Hepatocyte (in vitro differentiated cells): ENCODE measurements around the gene PAX6. TPM values are rescaled to one million over a fixed set of nuclear protein-coding genes. Genes with fewer than 3 reads are reported as not detected.

Experiments used
- DNase-seq: peaks from one replicate; pipeline ENCODE4 v3.0.0-alpha.2; 2016; ENCODE audit warnings: low spot score
- H2AFZ ChIP-seq: fragments of 200-600 bp; sonication (generic); 2 replicates; pipeline ENCODE4 v1.6.0; 2016; ENCODE audit warnings: antibody characterized with exemption, mild to moderate bottlenecking
- H3K27ac ChIP-seq: fragments of 200-600 bp; sonication (generic); 2 replicates; pipeline ENCODE4 v1.5.1; 2016; ENCODE audit warnings: mild to moderate bottlenecking
- H3K27me3 ChIP-seq: fragments of 200-600 bp; sonication (generic); 2 replicates; pipeline ENCODE4 v1.6.1; 2016
- H3K36me3 ChIP-seq: fragments of 200-600 bp; sonication (generic); replicated peaks from 2 replicates; pipeline ENCODE4 v1.5.1; 2016; ENCODE audit warnings: low read depth; ENCODE audit not compliant: insufficient read depth
- H3K4me1 ChIP-seq: fragments of 200-600 bp; sonication (generic); 2 replicates; pipeline ENCODE4 v1.5.1; 2016; ENCODE audit warnings: mild to moderate bottlenecking, moderate library complexity; ENCODE audit not compliant: insufficient read depth
- H3K4me2 ChIP-seq: fragments of 200-600 bp; sonication (generic); 2 replicates; pipeline ENCODE4 v1.6.0; 2016
- H3K4me3 ChIP-seq: fragments of 200-600 bp; sonication (generic); 2 replicates; pipeline ENCODE4 v1.5.1; 2016; ENCODE audit warnings: mild to moderate bottlenecking
- H3K79me2 ChIP-seq: fragments of 200-600 bp; sonication (generic); 2 replicates; pipeline ENCODE4 v1.6.0; 2017; ENCODE audit warnings: mild to moderate bottlenecking
- H3K9me2 ChIP-seq: fragments of 200-600 bp; sonication (generic); replicated peaks from 2 replicates; pipeline ENCODE4 v1.6.0; 2017; ENCODE audit warnings: mild to moderate bottlenecking; ENCODE audit not compliant: insufficient read depth
- H3K9me3 ChIP-seq: fragments of 200-600 bp; sonication (generic); 2 replicates; pipeline ENCODE4 v1.5.1; 2016; ENCODE audit warnings: low read depth, mild to moderate bottlenecking
- H4K20me1 ChIP-seq: fragments of 200-600 bp; sonication (generic); 2 replicates; pipeline ENCODE4 v1.6.0; 2016; ENCODE audit warnings: mild to moderate bottlenecking; ENCODE audit not compliant: insufficient read depth, poor library complexity, severe bottlenecking
- EZH2 ChIP-seq: fragments of 200-600 bp; sonication (generic); IDR thresholded peaks from 2 replicates; pipeline ENCODE4 v1.6.1; 2016; ENCODE audit warnings: antibody characterized with exemption, mild to moderate bottlenecking, borderline replicate concordance
- EZH2phosphoT487 ChIP-seq: fragments of 200-600 bp; sonication (generic); IDR thresholded peaks from one replicate; pipeline ENCODE4 v1.6.1; 2018; ENCODE audit warnings: antibody characterized with exemption, mild to moderate bottlenecking, low read depth, moderate library complexity; ENCODE audit not compliant: unreplicated experiment, severe bottlenecking
- WGBS: methylation state at CpG from one replicate; pipeline ENCODE4 v1.1.6; 2016; ENCODE audit warnings: low lambda C conversion rate; ENCODE audit errors: missing lambda C conversion rate; 5-methylcytosine and 5-hydroxymethylcytosine counted together
- polyA plus RNA-seq: library from polyadenylated mRNA; unstranded; fragments of >200 nt; fragmentation: Nextera tagmentation; extraction: Ambion mirVana; gene quantifications from 2 replicates; pipeline ENCODE4 v1.2.1, GENCODE V29; 2016
- total RNA-seq: library from RNA; depleted of rRNA; stranded (reverse); fragments of >200 nt; gene quantifications from 2 replicates; pipeline ENCODE4 v1.2.3, GENCODE V29; 2014
- TF ChIP-seq, protein P1 (sequence below): fragments of 200-600 bp; sonication (generic); IDR thresholded peaks from 2 replicates; pipeline ENCODE4 v1.5.1; 2016; ENCODE audit warnings: antibody characterized with exemption, mild to moderate bottlenecking; ENCODE audit not compliant: poor library complexity

PAX6 gene
- total and polyA plus RNA-seq, 2 experiments from 2014 or later = 0.21 to 0.70 TPM

DNA sequence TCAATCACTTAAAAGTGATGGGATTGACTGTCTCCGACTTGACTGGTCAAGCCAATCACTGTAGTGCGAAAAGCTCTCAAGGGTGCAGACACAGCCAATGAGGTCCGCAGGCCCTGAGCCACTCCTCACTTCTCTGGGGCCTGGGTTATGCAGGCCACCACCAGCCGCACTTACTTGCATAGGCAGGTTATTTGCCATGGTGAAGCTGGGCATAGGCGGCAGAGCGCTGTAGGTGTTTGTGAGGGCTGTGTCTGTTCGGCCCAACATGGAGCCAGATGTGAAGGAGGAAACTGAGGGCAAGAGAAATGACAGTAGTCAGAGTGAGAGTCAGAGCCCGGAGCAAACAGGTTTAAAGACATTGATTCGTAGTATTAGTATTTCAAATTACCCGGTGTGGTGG lies 17.9 kb downstream of the PAX6 start:
- 91% methylated on average over 10 of the region's 10 CpGs for WGBS
- H3K27me3 ChIP-seq = peaks cover 71% of the 10 kb centered on the region
- H3K36me3 ChIP-seq = no peaks in the 10 kb centered on the region

DNA sequence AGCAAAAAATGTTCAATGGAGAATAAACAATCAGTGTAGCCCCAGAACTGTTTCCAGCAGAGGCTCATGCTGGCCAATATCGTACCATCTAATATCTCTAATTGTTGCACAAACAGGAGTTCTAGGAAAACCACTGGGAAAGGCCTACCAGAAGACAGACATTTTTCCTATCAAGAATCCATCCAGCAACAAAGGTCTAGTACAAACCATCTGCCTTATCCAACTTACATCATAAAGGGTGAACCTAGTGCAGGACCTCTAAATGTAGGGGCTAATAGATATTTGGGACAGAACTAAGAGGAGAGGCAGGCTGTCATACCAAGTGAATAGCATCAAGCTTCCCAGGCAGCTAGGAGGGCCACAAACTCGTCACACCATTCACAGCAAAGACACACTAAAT lies 18.7 kb downstream of the PAX6 start:
- no peak for DNase-seq
- no peak for TF ChIP-seq EZH2
- TF ChIP-seq EZH2phosphoT487 = no peak
- TF ChIP-seq, protein P1, sequence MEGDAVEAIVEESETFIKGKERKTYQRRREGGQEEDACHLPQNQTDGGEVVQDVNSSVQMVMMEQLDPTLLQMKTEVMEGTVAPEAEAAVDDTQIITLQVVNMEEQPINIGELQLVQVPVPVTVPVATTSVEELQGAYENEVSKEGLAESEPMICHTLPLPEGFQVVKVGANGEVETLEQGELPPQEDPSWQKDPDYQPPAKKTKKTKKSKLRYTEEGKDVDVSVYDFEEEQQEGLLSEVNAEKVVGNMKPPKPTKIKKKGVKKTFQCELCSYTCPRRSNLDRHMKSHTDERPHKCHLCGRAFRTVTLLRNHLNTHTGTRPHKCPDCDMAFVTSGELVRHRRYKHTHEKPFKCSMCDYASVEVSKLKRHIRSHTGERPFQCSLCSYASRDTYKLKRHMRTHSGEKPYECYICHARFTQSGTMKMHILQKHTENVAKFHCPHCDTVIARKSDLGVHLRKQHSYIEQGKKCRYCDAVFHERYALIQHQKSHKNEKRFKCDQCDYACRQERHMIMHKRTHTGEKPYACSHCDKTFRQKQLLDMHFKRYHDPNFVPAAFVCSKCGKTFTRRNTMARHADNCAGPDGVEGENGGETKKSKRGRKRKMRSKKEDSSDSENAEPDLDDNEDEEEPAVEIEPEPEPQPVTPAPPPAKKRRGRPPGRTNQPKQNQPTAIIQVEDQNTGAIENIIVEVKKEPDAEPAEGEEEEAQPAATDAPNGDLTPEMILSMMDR = no peak
- Histone ChIP-seq H4K20me1 (no peaks in the 10 kb centered on the region), H3K79me2 (no peaks in the 10 kb centered on the region), H3K27me3 (peaks cover 62% of the 10 kb centered on the region), H3K4me2 (no peak overlapping the region), H3K4me3 (no peak overlapping the region), H3K9me2 (no peaks in the 10 kb centered on the region), H2AFZ (no peak overlapping the region), H3K27ac (no peak overlapping the region), H3K9me3 (no peaks in the 10 kb centered on the region), H3K4me1 (no peaks in the 10 kb centered on the region), H3K36me3 (no peaks in the 10 kb centered on the region)
- WGBS = 79% methylated on average over 2 of the region's 2 CpGs

More for the DNA sequence above, 17.9 kb downstream of the PAX6 start:
- DNase-seq = no peak
- no peak overlapping the region for H3K4me3 ChIP-seq
- peaks cover 4% of the 10 kb centered on the region for H3K4me1 ChIP-seq
- TF ChIP-seq EZH2 (no peak), EZH2phosphoT487 (no peak)
- TF ChIP-seq, protein P1 = no peak
- no peaks in the 10 kb centered on the region for H3K9me3 ChIP-seq
- H3K79me2 ChIP-seq = no peaks in the 10 kb centered on the region
- H4K20me1 ChIP-seq = no peaks in the 10 kb centered on the region
- H3K4me2 ChIP-seq = no peak overlapping the region
- H3K9me2 ChIP-seq = no peaks in the 10 kb centered on the region
- no peak overlapping the region for H2AFZ ChIP-seq
- H3K27ac ChIP-seq = no peak overlapping the region

DNA sequence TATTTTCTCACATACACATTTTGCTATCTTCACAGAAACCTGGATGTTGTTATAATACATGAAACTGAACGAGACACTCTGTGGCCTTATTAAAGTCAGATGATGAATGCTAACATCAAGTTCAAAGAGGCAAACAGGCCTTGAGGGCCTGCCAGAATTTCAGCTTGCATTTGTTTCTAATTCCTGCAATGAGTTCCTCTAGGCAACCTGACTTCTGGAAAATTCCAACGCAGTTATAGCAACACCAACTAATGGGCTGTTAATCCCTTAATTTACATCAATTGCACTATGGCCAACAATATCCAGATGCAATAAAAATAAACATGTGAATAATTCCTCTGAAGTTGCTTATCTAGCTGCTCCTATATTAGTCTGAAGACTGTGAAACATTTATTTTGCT lies 19.1 kb downstream of the PAX6 start:
- H2AFZ ChIP-seq = no peak overlapping the region
- no peak for DNase-seq
- H3K4me1 ChIP-seq = no peaks in the 10 kb centered on the region
- no peaks in the 10 kb centered on the region for H4K20me1 ChIP-seq
- peaks cover 58% of the 10 kb centered on the region for H3K27me3 ChIP-seq
- no peak for TF ChIP-seq EZH2
- no peak for TF ChIP-seq EZH2phosphoT487
- TF ChIP-seq, protein P1 = no peak
- no peaks in the 10 kb centered on the region for H3K9me3 ChIP-seq
- H3K27ac ChIP-seq = no peak overlapping the region
- H3K4me3 ChIP-seq = no peak overlapping the region
- no peaks in the 10 kb centered on the region for H3K9me2 ChIP-seq
- H3K79me2 ChIP-seq = no peaks in the 10 kb centered on the region
- H3K36me3 ChIP-seq = no peaks in the 10 kb centered on the region
- no peak overlapping the region for H3K4me2 ChIP-seq
- WGBS = 50% methylated on average over 2 of the region's 2 CpGs

DNA sequence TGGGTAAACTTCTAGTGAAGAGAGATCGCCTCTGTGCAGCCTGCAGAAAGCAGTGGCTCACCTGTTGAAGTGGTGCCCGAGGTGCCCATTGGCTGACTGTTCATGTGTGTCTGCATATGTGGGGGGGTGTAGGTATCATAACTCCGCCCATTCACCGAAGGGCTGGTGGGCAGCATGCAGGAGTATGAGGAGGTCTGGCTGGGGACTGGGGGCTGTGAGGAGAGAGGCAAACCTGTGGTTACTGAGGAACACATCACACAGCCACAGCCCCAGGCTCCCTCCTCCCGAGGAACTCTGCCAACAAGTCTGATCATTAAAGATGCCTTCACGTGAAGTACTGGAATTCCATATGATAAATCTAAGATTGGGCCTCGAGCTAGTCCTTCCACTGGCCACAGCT lies 20.5 kb downstream of the PAX6 start:
- DNase-seq = no peak
- Histone ChIP-seq H4K20me1 (no peaks in the 10 kb centered on the region), H2AFZ (no peak overlapping the region), H3K36me3 (no peaks in the 10 kb centered on the region), H3K79me2 (no peaks in the 10 kb centered on the region), H3K9me3 (no peaks in the 10 kb centered on the region), H3K9me2 (no peaks in the 10 kb centered on the region), H3K4me1 (no peaks in the 10 kb centered on the region), H3K4me2 (no peak overlapping the region), H3K27ac (no peak overlapping the region), H3K27me3 (peaks cover 44% of the 10 kb centered on the region), H3K4me3 (no peak overlapping the region)
- TF ChIP-seq EZH2phosphoT487 = no peak
- TF ChIP-seq, protein P1 = no peak
- no peak for TF ChIP-seq EZH2
- WGBS = 84% methylated on average over 7 of the region's 7 CpGs
